Measurements from ENCODE around the gene SHLD1. TPM values are rescaled to one million over a fixed set of nuclear protein-coding genes. Genes with fewer than 3 reads are reported as not detected.
"Not testable (repeated sequence)": the region's sequence is repeated elsewhere in the genome, so short reads cannot be mapped to it uniquely, and the experiment has no call there.

SHLD1 gene
- total RNA-seq, result 10 to 100 TPM in 1 of 2 donors, 1 to 10 TPM in 1; 7.8 to 11.6 TPM

GRCh38 chr20:5749952-5750779, at the start of gene SHLD1:
Gene SHLD1, plus strand, starts transcription at chr20:5750401. Its CDS starts 22,465 bp downstream, at chr20:5772866.
- ATAC-seq, result peak; percentile 96

GRCh38 chr20:5702339-5702738, 47.9 kb upstream of the SHLD1 start:
- not testable (repeated sequence) for H3K4me1 Mint-ChIP-seq (ENCODE audit: low read depth in 2 of 2); DNase-seq (ENCODE audit: low spot score); H3K9me3 Mint-ChIP-seq; H3K36me3 Mint-ChIP-seq; H3K4me3 Mint-ChIP-seq; ATAC-seq; H3K27ac Mint-ChIP-seq
- H3K27me3 Mint-ChIP-seq, result peaks cover 4 to 10% of the 10 kb centered on the region in 2 donors

More at GRCh38 chr20:5749952-5750779, at the start of gene SHLD1:
- Mint-ChIP-seq H3K27ac (peak within 1 kb of the TSS; percentile 86 to 95), H3K4me3 (peak within 1 kb of the TSS; percentile 88), H3K27me3 (peaks cover 3 to 10% of the 10 kb centered on the region in 2 donors), H3K4me1 (ENCODE audit: low read depth in 2 of 2) (peaks cover 8 to 12% of the 10 kb centered on the region in 2 donors), H3K36me3 (peaks cover 5% of the 10 kb centered on the region), H3K9me3 (no peaks in the 10 kb centered on the region)
- DNase-seq (ENCODE audit: low spot score), result peak; percentile 87

GRCh38 chr20:5703681-5704101, 46.5 kb upstream of the SHLD1 start:
- H3K4me1 Mint-ChIP-seq (ENCODE audit: low read depth in 2 of 2), result no peaks in the 10 kb centered on the region
- ATAC-seq, result no peak

GRCh38 chr20:5705827-5706226, 44.4 kb upstream of the SHLD1 start:
- Mint-ChIP-seq H3K27ac (no peak overlapping the region), H3K27me3 (peaks cover 4 to 10% of the 10 kb centered on the region in 2 donors), H3K9me3 (no peaks in the 10 kb centered on the region), H3K36me3 (no peaks in the 10 kb centered on the region), H3K4me3 (no peak overlapping the region), H3K4me1 (ENCODE audit: low read depth in 2 of 2) (no peaks in the 10 kb centered on the region)
- DNase-seq (ENCODE audit: low spot score), result no peak
- no peak for ATAC-seq

More at GRCh38 chr20:5703681-5704101, 46.5 kb upstream of the SHLD1 start:
- Mint-ChIP-seq H3K27ac (no peak overlapping the region), H3K4me3 (no peak overlapping the region), H3K9me3 (no peaks in the 10 kb centered on the region), H3K36me3 (no peaks in the 10 kb centered on the region), H3K27me3 (peaks cover 4 to 10% of the 10 kb centered on the region in 2 donors)
- DNase-seq (ENCODE audit: low spot score), result no peak

GRCh38 chr20:5706797-5707196, 43.4 kb upstream of the SHLD1 start:
- no peak overlapping the region for H3K4me3 Mint-ChIP-seq
- no peaks in the 10 kb centered on the region for H3K9me3 Mint-ChIP-seq
- DNase-seq (ENCODE audit: low spot score) (no peak), ATAC-seq (no peak)
- H3K27me3 Mint-ChIP-seq, result peaks cover 4 to 10% of the 10 kb centered on the region in 2 donors
- no peak overlapping the region for H3K27ac Mint-ChIP-seq
- H3K36me3 Mint-ChIP-seq, result no peaks in the 10 kb centered on the region
- H3K4me1 Mint-ChIP-seq (ENCODE audit: low read depth in 2 of 2), result no peaks in the 10 kb centered on the region

GRCh38 chr20:5710551-5710950, 39.6 kb upstream of the SHLD1 start:
- H3K4me3 Mint-ChIP-seq, result no peak overlapping the region
- no peak overlapping the region for H3K27ac Mint-ChIP-seq
- H3K4me1 Mint-ChIP-seq (ENCODE audit: low read depth in 2 of 2), result peaks cover 10% of the 10 kb centered on the region in 2 donors
- H3K27me3 Mint-ChIP-seq, result peaks cover 6 to 13% of the 10 kb centered on the region in 2 donors
- DNase-seq (ENCODE audit: low spot score) (no peak), ATAC-seq (no peak)
- H3K9me3 Mint-ChIP-seq, result peaks cover 2% of the 10 kb centered on the region
- H3K36me3 Mint-ChIP-seq, result no peaks in the 10 kb centered on the region

GRCh38 chr20:5714261-5715041, 35.8 kb upstream of the SHLD1 start:
- no peak overlapping the region for H3K4me3 Mint-ChIP-seq
- no peak overlapping the region for H3K27ac Mint-ChIP-seq
- peaks cover 2% of the 10 kb centered on the region for H3K9me3 Mint-ChIP-seq
- H3K36me3 Mint-ChIP-seq, result no peaks in the 10 kb centered on the region
- ATAC-seq (peak; percentile 40 to 66), DNase-seq (ENCODE audit: low spot score) (no peak)
- H3K27me3 Mint-ChIP-seq, result peaks cover 6 to 18% of the 10 kb centered on the region in 2 donors
- peaks cover 10% of the 10 kb centered on the region in 2 donors for H3K4me1 Mint-ChIP-seq (ENCODE audit: low read depth in 2 of 2)

- peaks cover 10% of the 10 kb centered on the region in 2 donors for H3K4me1 Mint-ChIP-seq (ENCODE audit: low read depth in 2 of 2)
- H3K9me3 Mint-ChIP-seq, result peaks cover 2% of the 10 kb centered on the region
- H3K27ac Mint-ChIP-seq, result no peak overlapping the region
Observed at GRCh38 chr20:5715071-5715841, 34.9 kb upstream of the SHLD1 start.

GRCh38 chr20:5716953-5717352, 33.2 kb upstream of the SHLD1 start:
- H3K27me3 Mint-ChIP-seq, result peaks cover 6 to 17% of the 10 kb centered on the region in 2 donors
- ATAC-seq, result no peak
- H3K9me3 Mint-ChIP-seq, result peaks cover 2% of the 10 kb centered on the region
- H3K4me3 Mint-ChIP-seq, result no peak overlapping the region
- DNase-seq (ENCODE audit: low spot score), result no peak
- H3K4me1 Mint-ChIP-seq (ENCODE audit: low read depth in 2 of 2), result peaks cover 10% of the 10 kb centered on the region in 2 donors
- no peaks in the 10 kb centered on the region for H3K36me3 Mint-ChIP-seq
- H3K27ac Mint-ChIP-seq, result no peak overlapping the region

More at GRCh38 chr20:5715071-5715841, 34.9 kb upstream of the SHLD1 start:
- DNase-seq (ENCODE audit: low spot score), result no peak
- no peaks in the 10 kb centered on the region for H3K36me3 Mint-ChIP-seq
- no peak overlapping the region for H3K4me3 Mint-ChIP-seq
- ATAC-seq, result peak in 1 of 2 donors; percentile 8
- H3K27me3 Mint-ChIP-seq, result peaks cover 6 to 17% of the 10 kb centered on the region in 2 donors

- no peak for ATAC-seq
- Mint-ChIP-seq H3K4me1 (ENCODE audit: low read depth in 2 of 2) (peaks cover 9% of the 10 kb centered on the region in 2 donors), H3K27me3 (peaks cover 0 to 13% of the 10 kb centered on the region in 2 donors), H3K9me3 (peaks cover 2% of the 10 kb centered on the region), H3K36me3 (no peaks in the 10 kb centered on the region), H3K27ac (no peak overlapping the region), H3K4me3 (no peak overlapping the region)
- no peak for DNase-seq (ENCODE audit: low spot score)
Observed at GRCh38 chr20:5718896-5719595, 31.2 kb upstream of the SHLD1 start.

- H3K4me1 Mint-ChIP-seq (ENCODE audit: low read depth in 2 of 2), result peaks cover under 1 to 4% of the 10 kb centered on the region in 2 donors
- no peak for DNase-seq (ENCODE audit: low spot score)
- H3K4me3 Mint-ChIP-seq, result no peak overlapping the region
- ATAC-seq, result peak; percentile 55 to 66
- no peaks in the 10 kb centered on the region for H3K9me3 Mint-ChIP-seq
- H3K27ac Mint-ChIP-seq, result no peak overlapping the region
- no peaks in the 10 kb centered on the region for H3K36me3 Mint-ChIP-seq
- peaks cover 0 to 10% of the 10 kb centered on the region in 2 donors for H3K27me3 Mint-ChIP-seq
Observed at GRCh38 chr20:5719861-5720403, 30.3 kb upstream of the SHLD1 start.

GRCh38 chr20:5720696-5721095, 29.5 kb upstream of the SHLD1 start:
- no peak overlapping the region for H3K27ac Mint-ChIP-seq
- DNase-seq (ENCODE audit: low spot score), result no peak
- H3K27me3 Mint-ChIP-seq, result peaks cover 0 to 10% of the 10 kb centered on the region in 2 donors
- H3K4me3 Mint-ChIP-seq, result no peak overlapping the region
- H3K36me3 Mint-ChIP-seq, result no peaks in the 10 kb centered on the region
- no peaks in the 10 kb centered on the region for H3K9me3 Mint-ChIP-seq
- no peak for ATAC-seq
- H3K4me1 Mint-ChIP-seq (ENCODE audit: low read depth in 2 of 2), result peaks cover 0 to 4% of the 10 kb centered on the region in 2 donors
